ENCODE data around the gene CTIF. TPM values are rescaled to one million over a fixed set of nuclear protein-coding genes. Genes with fewer than 3 reads are reported as not detected.

Gene CTIF
- total RNA-seq, 5 donors from 2014 or later (not counting 1 experiment from before 2014, with no cell fraction given) = 3.2 to 6.7 (median 4.7) TPM

- ATAC-seq (replicated peaks in 1 of 4) (no peak), DNase-seq (no peak)
- no peak overlapping the region for H3K4me3 ChIP-seq (ENCODE audit: control insufficient read depth in 1 of 2, extremely low read depth in 1 of 2, low read length in 1 of 2)
- ChIA-PET CTCF (interaction anchor here in 1 of 2 donors (0.6 kb wide), 1 partner anchor 215 kb away, joined by 3 read pairs; no protein-coding TSS in a partner anchor), POLR2A (no interaction called here)
- H3K36me3 ChIP-seq (ENCODE audit: control insufficient read depth in 2 of 2, extremely low read depth in 1 of 2, insufficient read depth in 1 of 2, low read length in 1 of 2) = no peaks in the 10 kb centered on the region
- no peak overlapping the region for H3K27ac ChIP-seq (ENCODE audit: low read length)
- Mint-ChIP-seq H3K27me3 (no peaks in the 10 kb centered on the region), H3K27ac (no peak overlapping the region), H3K9me3 (no peaks in the 10 kb centered on the region), H3K4me1 (no peaks in the 10 kb centered on the region), H3K36me3 (no peaks in the 10 kb centered on the region), H3K4me3 (no peak overlapping the region)
- no peaks in the 10 kb centered on the region for H3K9me3 ChIP-seq
- no peaks in the 10 kb centered on the region for H3K4me1 ChIP-seq (ENCODE audit: control insufficient read depth in 1 of 2, extremely low read depth in 1 of 2, insufficient read depth in 2 of 2, low read length in 2 of 2)
- H3K27me3 ChIP-seq (replicated peaks in 1 of 2; ENCODE audit: control insufficient read depth in 2 of 2, extremely low read depth in 1 of 2, insufficient read depth in 2 of 2, low read length in 1 of 2) = peaks cover 0 to 8% of the 10 kb centered on the region in 2 experiments
- 85% methylated on average over 2 of the region's 2 CpGs for WGBS (ENCODE audit: insufficient coverage)
Observed at GRCh38 chr18:48655508-48655907, 116.7 kb downstream of the CTIF start.

GRCh38 chr18:48656176-48656575 lies 117.3 kb downstream of the CTIF start:
- H3K27ac Mint-ChIP-seq = no peak overlapping the region
- H3K9me3 ChIP-seq = no peaks in the 10 kb centered on the region
- H3K9me3 Mint-ChIP-seq = no peaks in the 10 kb centered on the region
- WGBS (ENCODE audit: insufficient coverage) = 62% methylated on average over 2 of the region's 2 CpGs
- H3K27me3 Mint-ChIP-seq = no peaks in the 10 kb centered on the region
- no peak overlapping the region for H3K27ac ChIP-seq (ENCODE audit: low read length)
- ATAC-seq (replicated peaks in 1 of 4) (no peak), DNase-seq (no peak)
- CTCF ChIA-PET = interaction anchor here in 1 of 2 donors (0.7 kb wide), 1 partner anchor 253 kb away, joined by 3 read pairs; no protein-coding TSS in a partner anchor
- H3K27me3 ChIP-seq (replicated peaks in 1 of 2; ENCODE audit: control insufficient read depth in 2 of 2, extremely low read depth in 1 of 2, insufficient read depth in 2 of 2, low read length in 1 of 2) = peaks cover 0 to 8% of the 10 kb centered on the region in 2 experiments
- H3K4me3 ChIP-seq (ENCODE audit: control insufficient read depth in 1 of 2, extremely low read depth in 1 of 2, low read length in 1 of 2) = no peak overlapping the region
- H3K4me1 Mint-ChIP-seq = no peaks in the 10 kb centered on the region
- POLR2A ChIA-PET = no interaction called here
- H3K4me3 Mint-ChIP-seq = no peak overlapping the region
- H3K36me3 ChIP-seq (ENCODE audit: control insufficient read depth in 2 of 2, extremely low read depth in 1 of 2, insufficient read depth in 1 of 2, low read length in 1 of 2) = no peaks in the 10 kb centered on the region
- H3K36me3 Mint-ChIP-seq = no peaks in the 10 kb centered on the region
- no peaks in the 10 kb centered on the region for H3K4me1 ChIP-seq (ENCODE audit: control insufficient read depth in 1 of 2, extremely low read depth in 1 of 2, insufficient read depth in 2 of 2, low read length in 2 of 2)

- DNase-seq (no peak), ATAC-seq (replicated peaks in 1 of 4) (no peak)
- H3K9me3 ChIP-seq = no peaks in the 10 kb centered on the region
- Mint-ChIP-seq H3K4me1 (no peaks in the 10 kb centered on the region), H3K27ac (no peak overlapping the region), H3K27me3 (peaks cover 0 to 3% of the 10 kb centered on the region in 2 donors), H3K4me3 (no peak overlapping the region), H3K9me3 (no peaks in the 10 kb centered on the region), H3K36me3 (no peaks in the 10 kb centered on the region)
- H3K4me1 ChIP-seq (ENCODE audit: control insufficient read depth in 1 of 2, extremely low read depth in 1 of 2, insufficient read depth in 2 of 2, low read length in 2 of 2) = no peaks in the 10 kb centered on the region
- H3K27me3 ChIP-seq (replicated peaks in 1 of 2; ENCODE audit: control insufficient read depth in 2 of 2, extremely low read depth in 1 of 2, insufficient read depth in 2 of 2, low read length in 1 of 2) = peaks cover 0 to 8% of the 10 kb centered on the region in 2 experiments
- ChIA-PET CTCF (interaction anchor here in 1 of 2 donors (0.7 kb wide), 1 partner anchor 252 kb away, joined by 3 read pairs; no protein-coding TSS in a partner anchor), POLR2A (no interaction called here)
- H3K4me3 ChIP-seq (ENCODE audit: control insufficient read depth in 1 of 2, extremely low read depth in 1 of 2, low read length in 1 of 2) = no peak overlapping the region
- no peak overlapping the region for H3K27ac ChIP-seq (ENCODE audit: low read length)
- H3K36me3 ChIP-seq (ENCODE audit: control insufficient read depth in 2 of 2, extremely low read depth in 1 of 2, insufficient read depth in 1 of 2, low read length in 1 of 2) = no peaks in the 10 kb centered on the region
- WGBS (ENCODE audit: insufficient coverage) = 87% methylated on average over 3 of the region's 3 CpGs
Observed at GRCh38 chr18:48656582-48656981, 117.8 kb downstream of the CTIF start.

- DNase-seq (no peak), ATAC-seq (replicated peaks in 1 of 4) (no peak)
- POLR2A ChIA-PET = no interaction called here
- no peak overlapping the region for H3K4me3 ChIP-seq (ENCODE audit: control insufficient read depth in 1 of 2, extremely low read depth in 1 of 2, low read length in 1 of 2)
- no peaks in the 10 kb centered on the region for H3K36me3 Mint-ChIP-seq
- no peaks in the 10 kb centered on the region for H3K4me1 Mint-ChIP-seq
- no peaks in the 10 kb centered on the region for H3K4me1 ChIP-seq (ENCODE audit: control insufficient read depth in 1 of 2, extremely low read depth in 1 of 2, insufficient read depth in 2 of 2, low read length in 2 of 2)
- WGBS (ENCODE audit: insufficient coverage) = 87% methylated on average over 7 of the region's 9 CpGs
- no peak overlapping the region for H3K27ac ChIP-seq (ENCODE audit: low read length)
- H3K36me3 ChIP-seq (ENCODE audit: control insufficient read depth in 2 of 2, extremely low read depth in 1 of 2, insufficient read depth in 1 of 2, low read length in 1 of 2) = no peaks in the 10 kb centered on the region
- H3K27me3 ChIP-seq (replicated peaks in 1 of 2; ENCODE audit: control insufficient read depth in 2 of 2, extremely low read depth in 1 of 2, insufficient read depth in 2 of 2, low read length in 1 of 2) = peaks cover 0 to 15% of the 10 kb centered on the region in 2 experiments
- no peaks in the 10 kb centered on the region for H3K9me3 ChIP-seq
- CTCF ChIA-PET = no interaction called here
- no peak overlapping the region for H3K4me3 Mint-ChIP-seq
- H3K9me3 Mint-ChIP-seq = no peaks in the 10 kb centered on the region
- no peak overlapping the region for H3K27ac Mint-ChIP-seq
- peaks cover 1 to 3% of the 10 kb centered on the region in 2 donors for H3K27me3 Mint-ChIP-seq
Observed at GRCh38 chr18:48657447-48658120, 118.8 kb downstream of the CTIF start.

GRCh38 chr18:48658721-48659120 lies 119.9 kb downstream of the CTIF start:
- Histone ChIP-seq H3K36me3 (ENCODE audit: control insufficient read depth in 2 of 2, extremely low read depth in 1 of 2, insufficient read depth in 1 of 2, low read length in 1 of 2) (no peaks in the 10 kb centered on the region), H3K9me3 (no peaks in the 10 kb centered on the region), H3K27me3 (replicated peaks in 1 of 2; ENCODE audit: control insufficient read depth in 2 of 2, extremely low read depth in 1 of 2, insufficient read depth in 2 of 2, low read length in 1 of 2) (peaks cover 0 to 20% of the 10 kb centered on the region in 2 experiments), H3K4me3 (ENCODE audit: control insufficient read depth in 1 of 2, extremely low read depth in 1 of 2, low read length in 1 of 2) (no peak overlapping the region), H3K27ac (ENCODE audit: low read length) (no peak overlapping the region), H3K4me1 (ENCODE audit: control insufficient read depth in 1 of 2, extremely low read depth in 1 of 2, insufficient read depth in 2 of 2, low read length in 2 of 2) (no peaks in the 10 kb centered on the region)
- ChIA-PET CTCF (no interaction called here), POLR2A (no interaction called here)
- ATAC-seq (replicated peaks in 1 of 4) (no peak), DNase-seq (no peak)
- no peaks in the 10 kb centered on the region for H3K4me1 Mint-ChIP-seq
- H3K36me3 Mint-ChIP-seq = no peaks in the 10 kb centered on the region
- no peak overlapping the region for H3K4me3 Mint-ChIP-seq
- WGBS (ENCODE audit: insufficient coverage) = 71% methylated on average over 4 of the region's 5 CpGs
- H3K9me3 Mint-ChIP-seq = no peaks in the 10 kb centered on the region
- no peak overlapping the region for H3K27ac Mint-ChIP-seq
- peaks cover 4 to 6% of the 10 kb centered on the region in 2 donors for H3K27me3 Mint-ChIP-seq

GRCh38 chr18:48659188-48660009 lies 120.6 kb downstream of the CTIF start:
- peaks cover 0 to 24% of the 10 kb centered on the region in 2 experiments for H3K27me3 ChIP-seq (replicated peaks in 1 of 2; ENCODE audit: control insufficient read depth in 2 of 2, extremely low read depth in 1 of 2, insufficient read depth in 2 of 2, low read length in 1 of 2)
- H3K4me3 ChIP-seq (ENCODE audit: control insufficient read depth in 1 of 2, extremely low read depth in 1 of 2, low read length in 1 of 2) = no peak overlapping the region
- ChIA-PET CTCF (interaction anchor here in 1 of 2 donors (0.5 to 0.7 kb wide), 2 partner anchors 344 to 1336 kb away, joined by 3 to 4 read pairs; no protein-coding TSS in a partner anchor), POLR2A (no interaction called here)
- WGBS (ENCODE audit: insufficient coverage) = 84% methylated on average over 19 of the region's 19 CpGs
- H3K27ac ChIP-seq (ENCODE audit: low read length) = no peak overlapping the region
- Mint-ChIP-seq H3K4me3 (no peak overlapping the region), H3K4me1 (no peaks in the 10 kb centered on the region), H3K27ac (no peak overlapping the region), H3K27me3 (peaks cover 4 to 6% of the 10 kb centered on the region in 2 donors), H3K9me3 (no peaks in the 10 kb centered on the region), H3K36me3 (no peaks in the 10 kb centered on the region)
- ATAC-seq (replicated peaks in 1 of 4) (no peak), DNase-seq (no peak)
- H3K4me1 ChIP-seq (ENCODE audit: control insufficient read depth in 1 of 2, extremely low read depth in 1 of 2, insufficient read depth in 2 of 2, low read length in 2 of 2) = no peaks in the 10 kb centered on the region
- no peaks in the 10 kb centered on the region for H3K36me3 ChIP-seq (ENCODE audit: control insufficient read depth in 2 of 2, extremely low read depth in 1 of 2, insufficient read depth in 1 of 2, low read length in 1 of 2)
- H3K9me3 ChIP-seq = no peaks in the 10 kb centered on the region

Data from T-cell (primary cell).